GM21723 (cell line): ENCODE measurements around the gene S100A1.
A peak's percentile ranks its signal among the peaks of the same experiment; 100 is the strongest.
"Not testable (repeated sequence)": the region's sequence is repeated elsewhere in the genome, so short reads cannot be mapped to it uniquely, and the experiment has no call there.

ENCODE experiments used
- ATAC-seq: cut with Tn5 transposase; IDR thresholded peaks from one replicate; pipeline ENCODE4 v1.9.1; 2021; ENCODE audit warnings: mild to moderate bottlenecking, moderate library complexity; ENCODE audit not compliant: unreplicated experiment

S100A1 gene

DNA sequence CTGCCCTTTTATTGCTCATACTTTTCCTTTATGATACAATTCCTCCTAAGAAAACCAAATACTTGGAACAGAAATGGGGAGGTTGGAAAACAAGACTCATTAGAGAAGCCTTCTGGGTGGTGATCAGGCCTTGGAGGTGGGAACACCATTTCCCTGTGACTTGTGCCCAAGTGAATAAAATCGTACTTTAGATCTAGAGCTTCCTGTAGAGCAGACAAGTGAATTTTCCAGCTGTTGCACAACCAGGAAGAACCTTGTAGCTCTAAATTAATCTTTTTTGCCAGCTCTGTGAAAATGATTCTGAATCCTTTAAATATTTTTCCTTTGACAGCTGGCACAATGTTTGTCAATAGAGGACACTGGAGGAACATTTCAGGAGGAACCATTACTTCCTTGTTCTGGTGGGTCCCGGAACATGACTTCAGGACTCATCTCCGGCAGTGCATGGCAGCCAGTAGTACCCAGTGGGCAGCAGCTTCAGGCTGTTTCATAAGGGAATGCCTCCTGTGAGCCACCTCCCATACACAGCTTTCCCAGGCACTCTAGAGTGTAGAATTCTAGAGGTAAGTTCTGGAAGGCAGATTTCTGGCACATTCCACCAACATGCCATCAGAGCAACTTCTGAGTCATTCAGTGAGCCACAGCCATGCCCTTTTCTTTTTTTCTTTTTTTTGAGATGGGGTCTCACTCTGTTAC is 24.7 kb downstream of the S100A1 start:
- ATAC-seq = no peak

DNA sequence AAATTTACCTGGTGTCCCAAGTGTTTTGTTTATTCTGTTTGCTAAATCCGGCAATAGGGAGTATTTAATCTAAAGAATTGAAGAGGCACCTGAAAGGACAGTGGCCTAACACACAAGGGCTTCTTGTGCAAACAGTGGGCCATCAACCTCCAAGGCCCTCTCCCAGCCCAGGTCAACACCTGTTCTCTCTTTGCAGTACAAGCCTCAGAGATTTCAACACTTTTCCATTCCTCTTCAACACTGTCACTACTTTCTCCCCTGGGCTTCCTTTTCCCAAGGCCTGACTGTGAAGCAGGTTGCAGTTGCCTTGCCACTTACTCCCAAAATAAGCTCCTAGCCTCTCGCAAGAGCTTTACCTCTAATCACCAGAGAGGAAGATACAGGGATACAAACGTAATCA is 27.1 kb downstream of the S100A1 start:
- ATAC-seq = no peak

GRCh38 chr1:153658400-153659174 is 30.4 kb downstream of the S100A1 start, which contains the start of gene SNAPIN:
Gene SNAPIN (plus strand): TSS chr1:153658703. CDS start chr1:153658744, 41 bp downstream.
- ATAC-seq = peak; percentile 91

GRCh38 chr1:153659175-153659534 is 30.9 kb downstream of the S100A1 start:
- ATAC-seq = no peak

GRCh38 chr1:153659656-153660055 is 31.4 kb downstream of the S100A1 start:
- no peak for ATAC-seq

GRCh38 chr1:153661111-153661708 is 33.0 kb downstream of the S100A1 start:
- no peak for ATAC-seq

GRCh38 chr1:153662269-153662668 is 34.0 kb downstream of the S100A1 start:
- ATAC-seq = no peak

DNA sequence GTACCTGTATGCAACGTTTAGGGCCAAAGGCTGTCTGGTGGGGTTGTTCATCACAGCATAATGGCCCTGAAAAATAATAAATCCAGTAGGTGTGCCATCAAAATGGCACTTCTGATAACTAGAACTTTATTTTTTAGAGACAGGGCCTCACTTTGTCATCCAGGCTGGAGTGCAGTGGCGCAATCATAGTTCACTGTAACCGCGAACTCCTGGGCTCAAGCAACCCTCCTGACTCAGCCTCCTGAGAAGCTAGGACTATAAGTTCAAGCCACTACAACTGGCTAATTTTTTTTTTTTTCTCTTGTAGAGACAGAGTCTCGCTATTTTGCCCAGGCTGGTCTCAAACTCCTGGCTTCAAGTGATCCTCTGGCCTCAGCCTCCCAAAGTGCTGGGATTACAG is 35.0 kb downstream of the S100A1 start:
- ATAC-seq = no peak

DNA sequence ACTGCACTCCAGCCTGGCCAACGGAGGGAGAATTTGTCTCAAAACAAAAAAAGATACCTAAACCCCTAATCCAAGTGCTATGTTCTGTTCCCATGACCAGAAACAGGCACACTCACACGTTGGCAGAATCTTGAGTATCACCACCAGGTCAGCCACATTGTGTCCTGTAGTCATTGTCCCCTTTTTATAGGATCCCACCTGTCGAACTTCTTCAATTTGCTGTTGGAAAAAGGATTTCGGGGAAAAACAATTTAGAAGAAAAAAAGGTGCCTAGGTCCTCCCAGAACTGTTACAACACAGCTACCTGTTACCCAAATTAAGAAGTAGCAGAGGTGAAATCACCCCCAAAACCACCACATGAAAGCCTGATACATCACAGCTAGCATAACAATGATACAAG is 39.2 kb downstream of the S100A1 start:
- no peak for ATAC-seq

GRCh38 chr1:153668672-153669071 is 40.4 kb downstream of the S100A1 start:
- ATAC-seq = not testable (repeated sequence)

DNA sequence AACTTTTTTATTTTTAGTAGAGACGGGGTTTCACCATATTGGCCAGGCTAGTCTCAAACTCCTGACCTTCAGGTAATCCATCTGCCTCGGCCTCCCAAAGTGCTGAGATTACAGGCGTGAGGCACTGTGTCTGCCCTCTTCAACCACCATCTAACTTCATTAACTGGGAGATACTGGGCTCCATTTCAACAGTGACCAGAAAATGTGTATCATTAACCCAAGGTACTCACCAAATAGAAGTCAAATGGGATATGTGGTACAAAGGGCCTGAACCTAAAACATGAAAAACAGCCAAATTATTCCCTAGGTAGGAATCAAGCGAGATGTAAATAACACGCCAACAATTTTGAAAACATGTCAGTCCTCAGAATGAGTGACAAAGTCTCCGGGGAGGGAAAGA is 41.4 kb downstream of the S100A1 start:
- ATAC-seq = no peak

DNA sequence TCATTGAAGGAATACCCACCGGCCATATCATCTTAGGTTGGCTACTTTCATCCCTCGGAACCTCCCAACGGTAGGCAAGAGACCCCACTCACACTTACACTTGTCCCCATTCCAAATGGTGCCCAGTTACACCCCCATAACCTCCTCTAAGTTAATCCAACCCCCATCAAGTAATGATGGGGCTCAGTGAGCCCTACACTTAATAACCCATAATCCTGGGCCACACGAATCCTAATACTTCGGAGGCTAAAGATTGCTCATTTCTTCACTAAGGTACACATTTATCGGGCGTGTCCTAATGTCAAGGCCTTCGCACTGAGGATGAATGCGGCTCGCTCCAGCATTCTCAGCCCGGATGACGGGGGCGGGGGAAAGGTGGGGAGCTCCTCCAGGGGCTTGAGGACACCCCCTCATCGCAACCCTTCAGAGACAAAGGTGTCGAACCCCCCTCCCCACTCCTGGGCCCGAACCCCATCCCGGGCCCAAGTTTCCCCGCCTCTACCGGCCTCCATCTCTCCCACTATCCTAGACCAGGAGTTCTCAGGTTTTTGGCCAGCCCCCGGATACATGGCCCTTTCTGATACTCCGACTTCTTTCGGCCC is 42.1 kb downstream of the S100A1 start:
- ATAC-seq = peak; percentile 9

GRCh38 chr1:153670859-153671627 is 42.8 kb downstream of the S100A1 start, which contains the start of gene ILF2:
Gene ILF2 (minus strand): TSS chr1:153670993. CDS start chr1:153670922, 71 bp downstream.
- ATAC-seq = peak; percentile 92

DNA sequence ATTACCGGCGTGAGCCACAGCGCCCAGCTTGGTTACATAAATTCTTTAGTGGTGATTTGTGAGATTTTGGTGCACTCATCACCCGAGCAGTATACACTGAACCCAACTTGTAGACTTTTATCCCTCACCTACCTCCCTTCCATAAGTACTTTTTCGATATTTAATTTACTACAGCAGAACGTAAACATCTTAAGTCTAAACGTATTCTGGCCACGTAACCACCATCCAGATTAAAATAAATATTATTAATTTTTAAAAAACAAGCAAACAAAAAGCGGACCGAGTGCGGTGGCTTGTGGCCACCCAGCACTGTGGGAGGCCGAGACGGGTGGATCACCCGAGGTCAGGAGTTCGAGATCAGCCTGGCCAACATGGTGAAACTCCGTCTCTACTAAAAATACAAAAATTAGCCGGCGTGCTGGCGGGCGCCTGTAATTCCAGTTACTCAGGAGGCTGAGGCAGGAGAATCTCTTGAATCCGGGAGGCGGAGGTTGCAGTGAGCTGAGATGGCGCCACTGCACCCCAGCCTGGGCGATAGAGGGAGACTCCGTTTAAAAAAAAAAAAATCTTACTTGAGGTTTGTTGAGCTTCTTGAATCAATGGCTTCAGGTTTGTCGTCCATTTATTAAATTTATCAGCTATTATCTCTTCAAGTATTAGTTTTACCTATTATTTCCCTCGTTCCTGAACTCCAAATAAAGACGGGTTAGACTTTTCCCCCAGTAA is 43.6 kb downstream of the S100A1 start:
- ATAC-seq = peak; percentile 27

- no peak for ATAC-seq
These were observed 45.3 kb downstream of the S100A1 start for GRCh38 chr1:153673511-153673910.

- no peak for ATAC-seq
These were observed 49.7 kb downstream of the S100A1 start for GRCh38 chr1:153677718-153678518.

- ATAC-seq = no peak
These were observed 50.5 kb downstream of the S100A1 start, which contains the start of gene NPR1 for GRCh38 chr1:153678519-153679336. Gene NPR1 (plus strand): TSS chr1:153678688. CDS start chr1:153679109, 421 bp downstream.
